GM12865 (cell line): ENCODE data around the gene MARS1.

Experiments used
- DNase-seq: peaks from one replicate; pipeline ENCODE4 v3.0.0; 2010; ENCODE audit warnings: low read depth
- H3K4me3 ChIP-seq: 2 replicates; pipeline ENCODE4 v1.5.1; 2011; ENCODE audit warnings: mild to moderate bottlenecking, low read depth, low read length, control low read depth
- TF ChIP-seq, protein P1 (sequence below): IDR thresholded peaks from 2 replicates; pipeline ENCODE4 v1.5.1; 2011; ENCODE audit warnings: low read length, control low read depth, low read depth, inconsistent platforms; ENCODE audit not compliant: insufficient read depth; ENCODE audit errors: missing control alignments

Gene MARS1

DNA sequence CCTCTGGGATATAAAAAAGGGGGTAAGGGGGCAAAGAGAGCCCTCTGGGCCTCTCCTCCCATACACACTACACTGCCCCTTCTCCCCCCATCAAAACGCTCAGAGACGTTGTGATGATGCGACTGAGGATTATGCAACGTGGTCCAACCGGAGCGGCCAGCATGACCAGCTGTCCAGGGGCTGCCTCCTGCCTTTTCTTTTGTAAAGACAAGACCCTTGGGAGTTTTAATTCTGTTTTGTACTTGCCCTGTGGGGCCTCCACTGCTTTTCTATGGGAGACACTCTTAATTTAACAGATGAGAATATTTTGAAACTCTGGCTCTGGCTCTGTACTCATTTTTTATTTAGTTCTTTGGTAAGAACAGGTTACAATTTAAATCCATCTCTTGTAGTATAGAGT is 42.0 kb downstream of the MARS1 start:
- H3K4me3 ChIP-seq = no peak overlapping the region
- TF ChIP-seq, protein P1, sequence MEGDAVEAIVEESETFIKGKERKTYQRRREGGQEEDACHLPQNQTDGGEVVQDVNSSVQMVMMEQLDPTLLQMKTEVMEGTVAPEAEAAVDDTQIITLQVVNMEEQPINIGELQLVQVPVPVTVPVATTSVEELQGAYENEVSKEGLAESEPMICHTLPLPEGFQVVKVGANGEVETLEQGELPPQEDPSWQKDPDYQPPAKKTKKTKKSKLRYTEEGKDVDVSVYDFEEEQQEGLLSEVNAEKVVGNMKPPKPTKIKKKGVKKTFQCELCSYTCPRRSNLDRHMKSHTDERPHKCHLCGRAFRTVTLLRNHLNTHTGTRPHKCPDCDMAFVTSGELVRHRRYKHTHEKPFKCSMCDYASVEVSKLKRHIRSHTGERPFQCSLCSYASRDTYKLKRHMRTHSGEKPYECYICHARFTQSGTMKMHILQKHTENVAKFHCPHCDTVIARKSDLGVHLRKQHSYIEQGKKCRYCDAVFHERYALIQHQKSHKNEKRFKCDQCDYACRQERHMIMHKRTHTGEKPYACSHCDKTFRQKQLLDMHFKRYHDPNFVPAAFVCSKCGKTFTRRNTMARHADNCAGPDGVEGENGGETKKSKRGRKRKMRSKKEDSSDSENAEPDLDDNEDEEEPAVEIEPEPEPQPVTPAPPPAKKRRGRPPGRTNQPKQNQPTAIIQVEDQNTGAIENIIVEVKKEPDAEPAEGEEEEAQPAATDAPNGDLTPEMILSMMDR = no peak
- DNase-seq = no peak

DNA sequence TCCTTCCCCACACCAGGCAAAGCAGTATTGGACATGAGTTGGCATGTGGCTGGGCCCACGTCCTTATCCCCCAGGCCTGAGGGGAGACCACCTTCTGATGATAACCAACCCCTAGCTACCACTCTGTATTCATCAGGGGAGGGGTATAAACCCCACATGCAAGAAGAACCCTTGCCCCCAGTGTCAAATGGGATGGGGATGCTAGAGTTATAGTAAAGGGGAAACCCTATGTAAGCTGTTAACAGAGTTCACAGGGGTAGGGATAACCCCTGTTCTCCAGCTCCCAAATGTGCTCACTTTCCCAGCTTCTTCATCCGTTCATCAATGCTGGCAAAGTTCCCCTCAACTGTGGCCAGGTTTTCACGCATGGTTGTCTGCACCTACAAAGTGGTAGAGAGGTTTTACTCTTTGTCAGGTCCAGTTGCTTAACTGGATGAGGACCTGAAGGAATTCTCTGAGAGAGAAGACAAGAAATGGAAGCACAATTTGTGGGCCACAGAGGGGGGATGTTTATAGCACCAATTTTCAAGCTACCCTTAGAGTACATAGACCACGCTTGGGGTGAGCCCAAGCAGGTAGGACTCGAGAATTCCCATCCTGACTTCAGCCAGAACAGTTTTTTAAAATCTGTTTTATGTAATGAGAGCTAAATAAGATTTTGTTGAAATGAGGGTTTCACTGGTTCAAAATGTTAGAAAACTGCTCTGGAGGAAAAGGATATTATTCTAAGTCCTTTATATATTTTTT is 42.7 kb downstream of the MARS1 start:
- TF ChIP-seq, protein P1 = no peak
- H3K4me3 ChIP-seq = no peak overlapping the region
- no peak for DNase-seq

DNA sequence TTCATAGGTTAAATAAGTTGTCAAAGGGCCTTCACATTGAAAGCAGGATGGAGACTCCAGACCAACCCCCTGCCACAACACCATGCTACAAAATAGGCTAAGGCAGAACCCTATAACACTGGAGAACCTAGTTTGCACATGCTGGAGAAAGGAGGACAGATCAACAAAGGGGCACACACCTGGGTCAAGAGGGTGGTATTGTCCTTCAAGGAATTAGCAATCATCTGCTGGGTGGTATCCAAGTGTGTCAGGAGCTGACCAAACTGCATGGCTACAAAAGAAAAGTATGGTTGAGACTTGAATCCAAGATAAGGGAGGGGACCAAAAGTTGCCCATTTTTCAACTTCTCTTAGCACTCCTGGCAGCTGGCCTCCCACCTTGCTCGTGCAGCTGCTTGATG is 44.0 kb downstream of the MARS1 start:
- no peak for DNase-seq
- no peak overlapping the region for H3K4me3 ChIP-seq
- TF ChIP-seq, protein P1 = no peak

DNA sequence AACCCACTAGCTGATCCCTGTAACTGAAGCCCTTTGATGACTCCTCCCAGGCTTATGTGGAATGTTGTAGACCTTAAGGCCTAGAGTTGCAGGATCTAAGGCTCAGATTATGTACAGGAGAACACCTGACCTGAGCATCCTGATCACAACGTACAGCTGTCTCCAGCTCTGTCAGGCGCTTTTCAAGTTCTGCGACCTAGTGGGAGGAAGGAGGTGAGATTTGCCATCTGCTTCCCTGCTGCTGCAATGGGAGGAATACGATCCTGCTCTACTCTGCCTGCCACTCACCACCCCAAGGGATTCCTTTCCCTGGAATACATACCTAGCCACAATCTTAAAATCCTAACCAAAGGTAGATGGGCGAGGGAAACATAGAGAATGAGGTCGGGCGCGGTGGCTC is 45.2 kb downstream of the MARS1 start:
- TF ChIP-seq, protein P1 = no peak

DNA sequence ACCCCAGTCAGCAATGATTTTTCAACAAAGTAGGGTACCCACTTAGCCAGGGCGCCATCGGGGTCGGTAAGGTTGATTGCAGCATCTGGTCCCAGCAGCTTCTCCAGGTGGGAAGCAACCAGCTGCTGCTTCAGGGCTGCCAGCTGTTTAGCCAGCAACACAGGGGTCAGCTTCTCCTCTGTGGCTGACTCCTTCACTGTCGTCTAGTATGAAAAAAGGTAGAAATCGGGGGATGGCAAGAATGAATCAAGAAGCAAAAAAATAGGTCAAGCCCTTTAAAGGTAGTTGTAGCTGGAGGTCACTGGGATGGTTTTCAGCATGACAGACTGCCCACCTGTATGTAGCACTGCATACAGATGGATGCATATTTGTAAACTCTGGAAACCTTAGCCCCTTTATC is 46.4 kb downstream of the MARS1 start:
- TF ChIP-seq, protein P1 = no peak
- DNase-seq = no peak
- H3K4me3 ChIP-seq = no peak overlapping the region

More for the DNA sequence above, 45.2 kb downstream of the MARS1 start:
- no peak for DNase-seq
- no peak overlapping the region for H3K4me3 ChIP-seq

DNA sequence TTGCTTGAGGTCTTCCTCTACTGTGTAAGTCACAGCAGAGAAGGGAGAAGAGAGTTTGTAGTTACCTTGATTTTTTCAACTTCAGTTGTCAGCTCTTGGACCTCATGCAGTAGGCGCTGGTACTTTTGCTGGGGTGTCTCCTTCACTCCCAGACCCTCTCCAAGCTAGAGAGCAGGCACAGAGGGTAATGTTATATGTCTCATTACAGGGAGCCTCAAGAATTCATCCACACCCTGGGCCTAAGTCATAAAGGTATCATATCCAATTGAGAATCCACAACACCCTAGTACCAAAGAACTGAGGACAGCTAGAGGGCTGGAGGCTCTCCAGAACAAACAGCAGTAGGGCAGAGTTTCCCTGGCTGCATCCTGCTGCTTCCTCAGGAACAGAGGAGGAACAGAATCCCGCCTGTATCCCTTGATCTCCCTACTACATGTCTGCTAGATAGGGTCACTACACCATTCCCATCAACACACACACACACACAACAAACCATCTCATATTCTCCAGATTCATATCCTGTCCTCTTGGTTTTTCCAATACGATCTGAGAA is 47.2 kb downstream of the MARS1 start:
- no peak overlapping the region for H3K4me3 ChIP-seq
- TF ChIP-seq, protein P1 = no peak

More for the DNA sequence above, 47.2 kb downstream of the MARS1 start:
- no peak for DNase-seq
